ENCODE data around the gene DLGAP3. TPM values are rescaled to one million over a fixed set of nuclear protein-coding genes. Genes with fewer than 3 reads are reported as not detected.

DLGAP3 gene
- total RNA-seq, 2 donors from 2014 or later, result 0.14 to 7.1 TPM

DNA sequence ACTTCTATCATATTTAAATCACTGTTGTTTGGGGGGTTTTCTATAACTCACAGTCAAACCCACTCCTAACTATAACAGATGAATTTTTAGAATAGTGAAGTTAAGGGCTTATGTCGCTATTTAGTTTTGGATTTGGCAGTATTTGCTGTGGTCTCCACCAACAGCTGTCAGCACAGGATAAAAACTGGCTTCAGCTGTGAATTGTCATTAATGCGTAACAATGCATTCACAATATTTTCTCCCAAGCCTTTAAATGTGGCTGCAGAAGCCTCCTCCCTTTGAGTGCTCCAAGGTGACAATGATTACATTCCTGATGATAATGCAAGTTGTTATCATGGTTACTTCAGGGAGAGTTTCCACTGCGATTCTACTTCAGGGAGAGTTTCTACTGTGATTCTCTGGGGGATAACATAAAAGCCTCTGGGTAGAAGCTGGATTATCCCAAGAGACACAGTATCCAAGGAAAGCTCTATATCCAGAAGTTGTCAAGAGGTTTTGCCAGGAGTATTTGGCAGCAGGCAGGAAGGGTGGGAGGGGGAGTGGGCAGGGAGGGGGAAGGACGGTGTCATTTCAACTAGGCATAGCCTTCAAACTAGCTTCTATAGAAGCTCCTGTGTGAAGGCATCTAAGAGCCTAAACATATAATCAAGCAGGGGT, 55.0 kb downstream of the DLGAP3 start:
- DNase-seq (ENCODE audit: low spot score), result no peak
- no peaks in the 10 kb centered on the region for H3K9me3 ChIP-seq
- 64% methylated on average over 4 of the region's 4 CpGs for WGBS
- peaks cover 2% of the 10 kb centered on the region for H3K27me3 ChIP-seq (replicated peaks; ENCODE audit: insufficient read depth)
- H3K36me3 ChIP-seq, result no peaks in the 10 kb centered on the region
- TF ChIP-seq POLR2AphosphoS5 (IDR thresholded peaks at IDR 0.05) (no peak), CTCF (IDR thresholded peaks at IDR 0.05) (no peak), POLR2A (IDR thresholded peaks at IDR 0.05) (no peak)
- no peak overlapping the region for H3K4me3 ChIP-seq
- no peaks in the 10 kb centered on the region for H3K4me1 ChIP-seq (replicated peaks)
- H3K27ac ChIP-seq, result no peak overlapping the region
- intact Hi-C loops (cut with DNase I), result no loop called here

- no peak for DNase-seq (ENCODE audit: low spot score)
- Histone ChIP-seq H3K36me3 (no peaks in the 10 kb centered on the region), H3K27me3 (replicated peaks; ENCODE audit: insufficient read depth) (peaks cover 2% of the 10 kb centered on the region), H3K4me1 (replicated peaks) (no peaks in the 10 kb centered on the region), H3K4me3 (no peak overlapping the region), H3K9me3 (no peaks in the 10 kb centered on the region), H3K27ac (no peak overlapping the region)
- TF ChIP-seq POLR2A (IDR thresholded peaks at IDR 0.05) (no peak), CTCF (IDR thresholded peaks at IDR 0.05) (no peak), POLR2AphosphoS5 (IDR thresholded peaks at IDR 0.05) (no peak)
- intact Hi-C loops (cut with DNase I), result no loop called here
- WGBS, result 69% methylated on average over 4 of the region's 4 CpGs
These were observed 57.3 kb downstream of the DLGAP3 start for GRCh38 chr1:34872133-34872503.

DNA sequence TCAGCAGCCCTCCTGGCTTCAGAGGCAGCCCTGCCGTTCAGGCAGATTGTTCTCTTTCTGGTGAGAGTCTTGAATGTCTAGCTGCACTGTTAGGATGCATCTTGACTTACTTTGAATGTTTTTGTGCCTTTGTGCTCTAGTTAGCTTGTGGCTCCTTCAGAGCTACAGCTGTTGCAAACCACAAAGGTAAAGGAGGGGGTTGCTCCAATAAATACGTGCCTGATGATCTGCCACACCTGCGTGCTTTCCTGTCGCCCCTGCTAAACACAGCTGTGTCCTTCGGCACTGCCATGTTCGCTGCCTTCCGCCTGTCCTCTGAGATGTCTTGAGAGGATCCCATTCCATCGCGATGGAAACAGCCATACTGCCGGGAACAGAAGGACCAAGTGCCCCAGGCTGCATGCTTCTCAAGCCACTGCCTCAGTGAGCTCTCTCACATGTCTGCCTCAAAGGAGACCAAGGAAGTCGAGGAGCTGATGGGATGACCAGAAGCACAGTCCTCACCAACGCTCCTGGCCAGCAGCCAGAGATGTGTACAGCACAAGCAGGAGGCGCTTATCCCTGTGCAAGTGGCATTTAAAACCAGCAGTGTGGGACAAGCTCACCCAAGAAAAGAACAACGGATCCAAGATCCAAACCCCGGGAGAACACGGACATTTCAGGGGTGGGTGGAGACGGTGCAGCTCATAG, 57.9 kb downstream of the DLGAP3 start:
- Histone ChIP-seq H3K27me3 (replicated peaks; ENCODE audit: insufficient read depth) (peaks cover 2% of the 10 kb centered on the region), H3K9me3 (no peaks in the 10 kb centered on the region), H3K4me3 (no peak overlapping the region), H3K4me1 (replicated peaks) (no peaks in the 10 kb centered on the region), H3K36me3 (no peaks in the 10 kb centered on the region), H3K27ac (no peak overlapping the region)
- intact Hi-C loops (cut with DNase I), result no loop called here
- TF ChIP-seq POLR2A (IDR thresholded peaks at IDR 0.05) (no peak), POLR2AphosphoS5 (IDR thresholded peaks at IDR 0.05) (no peak), CTCF (IDR thresholded peaks at IDR 0.05) (no peak)
- no peak for DNase-seq (ENCODE audit: low spot score)
- WGBS, result 64% methylated on average over 17 of the region's 17 CpGs

DNA sequence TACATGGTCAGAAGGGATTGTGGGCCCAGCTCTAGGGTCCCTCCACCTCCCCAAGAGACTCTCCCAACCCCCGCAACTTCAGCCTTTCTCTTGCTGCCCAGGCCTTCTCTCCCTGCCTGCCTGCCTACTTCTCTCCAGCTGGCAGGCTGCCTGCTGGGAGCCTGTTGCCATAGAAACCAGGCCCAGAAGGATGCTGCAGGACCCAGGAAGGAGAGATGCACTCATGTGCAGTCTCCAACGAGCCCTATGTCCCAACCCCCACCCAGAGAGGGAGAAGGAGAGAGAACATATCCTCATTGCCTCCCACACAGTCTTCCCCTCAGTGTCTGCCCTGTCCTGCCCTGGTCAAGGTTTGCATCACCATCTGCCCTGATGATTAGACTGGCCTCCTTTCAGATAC, 59.1 kb downstream of the DLGAP3 start:
- 65% methylated on average over 2 of the region's 2 CpGs for WGBS

More for the DNA sequence above, 59.1 kb downstream of the DLGAP3 start:
- Histone ChIP-seq H3K4me3 (no peak overlapping the region), H3K27me3 (replicated peaks; ENCODE audit: insufficient read depth) (peaks cover 2% of the 10 kb centered on the region), H3K4me1 (replicated peaks) (no peaks in the 10 kb centered on the region), H3K9me3 (no peaks in the 10 kb centered on the region), H3K27ac (no peak overlapping the region), H3K36me3 (no peaks in the 10 kb centered on the region)
- no peak for DNase-seq (ENCODE audit: low spot score)
- intact Hi-C loops (cut with DNase I), result no loop called here
- no peak for TF ChIP-seq POLR2A (IDR thresholded peaks at IDR 0.05)
- TF ChIP-seq POLR2AphosphoS5 (IDR thresholded peaks at IDR 0.05), result no peak
- no peak for TF ChIP-seq CTCF (IDR thresholded peaks at IDR 0.05)

Measured in prostate gland (tissue), 2 donors.